HG03432 (cell line): ENCODE results near the gene DVL2.
A peak's percentile ranks its signal among the peaks of the same experiment; 100 is the strongest.

Experiments
- ATAC-seq: cut with Tn5 transposase; IDR thresholded peaks from one replicate; pipeline ENCODE4 v1.9.1; 2021; ENCODE audit warnings: mild to moderate bottlenecking, moderate library complexity; ENCODE audit not compliant: unreplicated experiment

DVL2 gene

GRCh38 chr17:7234083-7234951, at the start of gene DVL2:
Gene DVL2, minus strand, starts transcription at chr17:7234517. Its CDS starts 255 bp downstream, at chr17:7234262.
- ATAC-seq = peak; percentile 50

DNA sequence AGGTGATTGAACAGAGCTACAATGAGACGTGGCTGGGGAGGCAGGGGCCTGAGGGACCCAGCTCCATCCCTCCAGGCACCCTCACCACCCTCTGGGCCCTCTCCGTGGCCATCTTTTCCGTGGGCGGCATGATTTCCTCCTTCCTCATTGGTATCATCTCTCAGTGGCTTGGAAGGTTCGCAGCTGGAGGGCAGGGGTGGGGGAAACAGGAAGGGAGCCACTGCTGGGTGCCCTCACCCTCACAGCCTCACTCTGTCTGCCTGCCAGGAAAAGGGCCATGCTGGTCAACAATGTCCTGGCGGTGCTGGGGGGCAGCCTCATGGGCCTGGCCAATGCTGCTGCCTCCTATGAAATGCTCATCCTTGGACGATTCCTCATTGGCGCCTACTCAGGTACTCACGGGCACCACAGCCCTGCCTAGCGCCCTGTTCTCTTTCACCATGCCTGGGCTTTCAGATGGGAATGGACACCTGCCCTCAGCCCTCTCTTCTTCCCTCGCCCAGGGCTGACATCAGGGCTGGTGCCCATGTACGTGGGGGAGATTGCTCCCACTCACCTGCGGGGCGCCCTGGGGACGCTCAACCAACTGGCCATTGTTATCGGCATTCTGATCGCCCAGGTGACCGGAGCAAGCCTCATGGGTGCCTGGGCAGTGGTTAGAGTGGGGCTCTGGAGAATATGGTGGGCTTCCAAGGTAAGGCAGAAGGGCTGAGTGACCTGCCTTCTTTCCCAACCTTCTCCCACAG, 49.3 kb upstream of the DVL2 start:
- no peak for ATAC-seq

DNA sequence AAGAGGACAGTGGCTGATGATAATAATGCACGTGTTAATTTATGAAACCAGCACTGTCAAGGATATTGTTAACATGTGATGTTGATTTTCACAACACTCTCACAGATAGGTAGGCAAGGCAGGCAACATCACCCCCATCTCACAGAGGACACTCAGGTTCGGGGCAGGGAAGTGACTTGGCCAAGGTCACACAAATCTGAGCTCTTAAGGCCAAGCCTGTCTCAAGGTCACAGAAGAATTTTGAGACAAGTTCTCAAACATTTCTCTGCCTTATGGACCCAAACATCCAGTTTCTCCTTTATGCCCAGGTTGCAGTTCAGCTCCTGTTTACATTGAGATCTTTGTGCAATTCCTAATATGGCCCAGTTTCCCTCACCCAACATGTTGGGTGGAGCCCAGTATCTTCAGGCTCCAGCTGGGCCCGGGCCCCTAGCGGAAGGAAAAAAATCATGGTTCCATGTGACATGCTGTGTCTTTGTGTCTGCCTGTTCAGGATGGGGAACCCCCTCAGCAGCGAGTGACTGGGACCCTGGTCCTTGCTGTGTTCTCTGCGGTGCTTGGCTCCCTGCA, 48.5 kb upstream of the DVL2 start:
- no peak for ATAC-seq

DNA sequence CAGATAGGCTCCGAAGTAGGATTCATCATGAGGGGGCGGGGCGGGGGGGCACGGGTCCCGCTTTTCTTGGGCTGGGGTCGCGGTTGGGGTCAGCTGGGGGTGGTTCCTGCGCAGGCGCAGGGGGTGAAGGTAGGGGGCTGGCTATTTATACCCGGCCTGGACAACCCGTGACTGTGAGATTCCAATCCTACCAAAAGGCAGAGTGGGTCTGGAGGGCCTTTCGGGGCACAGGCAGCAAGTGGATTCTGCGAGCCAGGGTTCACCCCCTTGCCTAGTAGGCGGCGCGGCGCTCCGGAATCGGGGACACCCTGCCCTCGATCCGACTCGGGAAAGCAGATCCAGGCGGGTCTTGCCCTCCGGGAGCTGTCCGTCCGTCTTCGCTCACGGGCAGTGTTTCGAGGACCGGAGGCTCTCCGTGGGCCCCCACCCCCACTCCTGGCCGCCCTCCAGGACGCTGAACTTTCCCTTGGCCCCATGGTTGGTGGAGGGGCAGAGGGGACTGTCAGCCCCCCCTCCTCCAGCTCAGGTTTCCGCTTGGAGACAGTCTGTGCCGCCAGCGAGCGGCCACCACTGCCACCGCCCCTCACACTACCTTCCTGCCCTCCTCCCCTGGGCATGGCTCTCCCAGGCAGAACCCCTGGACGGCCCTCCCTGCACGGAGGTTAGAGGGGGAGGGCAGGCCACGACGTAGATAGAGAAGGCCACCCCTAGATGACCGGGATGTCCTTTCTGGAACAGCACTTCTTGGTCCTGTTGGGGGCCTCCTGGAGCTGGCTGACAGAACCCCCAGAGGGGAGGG, 47.8 kb upstream of the DVL2 start:
- no peak for ATAC-seq

GRCh38 chr17:7281074-7281952, 47.0 kb upstream of the DVL2 start, which contains the start of gene SLC2A4:
Gene SLC2A4, plus strand, starts transcription at chr17:7281718. Its CDS starts 217 bp downstream, at chr17:7281935.
- peak; percentile 74 for ATAC-seq

- ATAC-seq = peak; percentile 57
Measured at GRCh38 chr17:7280519-7281073, 46.3 kb upstream of the DVL2 start.

GRCh38 chr17:7279448-7279847, 45.1 kb upstream of the DVL2 start:
- ATAC-seq = no peak

DNA sequence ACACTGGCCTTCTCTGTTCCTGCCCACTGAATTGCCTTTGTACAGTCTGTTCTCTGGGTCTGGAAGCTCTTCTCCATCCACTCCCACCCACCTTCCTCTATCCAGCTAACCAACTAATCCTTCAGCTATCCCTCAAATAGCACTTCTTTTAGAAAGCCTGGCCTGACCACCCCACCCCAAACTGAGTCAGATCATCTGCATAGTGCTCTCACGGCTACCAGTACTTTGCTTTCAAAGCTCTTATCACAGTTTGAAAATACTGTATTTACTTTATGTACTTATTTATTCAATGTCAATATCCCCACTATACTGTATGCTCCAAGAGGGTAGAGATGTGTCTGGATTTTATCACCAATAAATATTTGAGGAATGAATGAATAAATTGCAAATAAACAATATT, 32.5 kb upstream of the DVL2 start:
- no peak for ATAC-seq

DNA sequence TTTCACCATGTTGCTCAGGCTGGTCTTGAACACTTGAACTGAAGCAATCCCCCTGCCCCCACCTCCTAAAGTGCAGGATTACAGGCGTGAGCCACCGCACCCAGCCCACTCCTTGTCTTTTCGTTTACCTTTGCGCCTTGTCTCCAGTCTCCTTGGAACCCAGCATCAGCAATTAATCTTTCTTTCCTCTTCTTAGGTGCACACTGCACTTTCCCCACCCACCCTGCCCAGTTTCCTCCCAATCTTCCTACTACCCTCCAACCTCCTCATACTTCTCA, 29.4 kb upstream of the DVL2 start:
- no peak for ATAC-seq

- no peak for ATAC-seq
Measured at GRCh38 chr17:7262935-7263800, 28.9 kb upstream of the DVL2 start.

DNA sequence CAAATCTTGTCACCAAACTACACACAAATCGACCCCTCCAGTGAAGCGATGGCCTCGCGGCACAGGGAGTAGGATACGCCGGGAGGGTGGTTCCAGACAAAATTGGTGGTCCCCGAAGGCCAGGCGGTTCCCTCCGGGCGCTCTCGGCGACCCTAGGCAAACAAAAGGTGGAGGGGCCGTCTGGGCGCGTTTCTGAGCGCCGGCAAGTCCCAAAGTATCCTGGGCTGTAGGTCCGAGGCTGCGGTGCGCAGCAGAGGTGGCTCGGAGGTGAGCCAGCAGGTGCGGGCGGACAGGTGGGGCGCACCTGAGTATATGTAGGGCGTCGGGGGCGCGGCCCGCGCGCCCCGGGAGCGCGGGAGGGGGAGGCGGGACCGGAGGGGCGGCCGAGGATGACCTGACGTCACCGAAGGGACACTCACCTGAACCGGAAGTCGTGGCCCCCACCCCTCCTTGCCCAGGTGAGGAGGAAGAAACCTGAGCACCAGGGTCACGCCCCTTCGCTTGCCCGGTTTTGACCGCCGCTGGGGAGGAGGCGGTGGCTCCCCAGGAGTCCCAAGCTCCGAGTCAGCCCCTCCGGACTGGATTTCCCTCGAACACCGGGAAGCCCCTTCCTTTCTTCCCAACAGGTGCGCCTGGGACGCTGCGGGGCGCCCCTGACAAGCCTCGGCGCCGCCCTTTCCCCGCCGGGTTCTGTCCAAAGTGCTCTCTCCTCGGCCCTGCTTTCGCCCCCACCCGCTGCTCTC, 28.0 kb upstream of the DVL2 start, which contains the start of gene CLDN7:
Gene CLDN7 (minus strand): TSS at position 287 of the 743 bp plus-strand sequence. CDS start 435 bp downstream, outside the sequence.
- no peak for ATAC-seq

GRCh38 chr17:7261379-7262191, 27.3 kb upstream of the DVL2 start:
- ATAC-seq = no peak

DNA sequence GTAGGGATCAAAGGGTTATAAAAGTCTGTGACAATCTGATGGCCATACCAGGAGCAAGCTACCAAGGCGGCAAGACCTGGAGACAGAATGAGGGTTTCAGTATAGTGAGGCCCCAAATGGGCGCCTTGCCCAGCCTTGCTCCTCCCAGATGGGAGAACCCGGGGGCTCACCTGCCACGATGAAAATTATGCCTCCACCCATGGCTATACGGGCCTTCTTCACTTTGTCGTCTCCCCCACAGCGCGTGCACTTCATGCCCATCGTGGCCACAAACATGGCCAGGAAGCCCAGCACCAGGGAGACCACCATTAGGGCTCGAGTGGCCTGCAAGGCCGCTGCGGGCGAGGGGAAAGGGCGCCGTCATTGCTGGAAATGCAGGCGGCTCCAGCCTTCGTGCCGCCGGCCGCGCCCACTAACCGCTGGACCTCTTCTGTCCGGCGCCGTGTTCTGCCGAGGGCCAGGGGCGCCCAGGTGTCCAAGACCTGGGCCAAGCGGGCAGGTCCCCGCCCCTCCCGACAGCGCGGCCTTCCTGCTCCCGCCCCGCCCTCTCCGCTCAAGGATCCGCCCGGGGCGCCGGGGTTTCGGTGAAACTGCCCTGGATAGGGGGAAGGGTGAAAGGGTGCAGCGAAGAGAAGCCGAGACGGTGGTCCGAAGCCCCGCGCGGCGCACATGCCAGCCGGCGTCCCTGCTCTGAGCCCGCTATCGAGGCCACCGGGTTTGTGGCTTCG, 26.5 kb upstream of the DVL2 start:
- ATAC-seq = no peak

DNA sequence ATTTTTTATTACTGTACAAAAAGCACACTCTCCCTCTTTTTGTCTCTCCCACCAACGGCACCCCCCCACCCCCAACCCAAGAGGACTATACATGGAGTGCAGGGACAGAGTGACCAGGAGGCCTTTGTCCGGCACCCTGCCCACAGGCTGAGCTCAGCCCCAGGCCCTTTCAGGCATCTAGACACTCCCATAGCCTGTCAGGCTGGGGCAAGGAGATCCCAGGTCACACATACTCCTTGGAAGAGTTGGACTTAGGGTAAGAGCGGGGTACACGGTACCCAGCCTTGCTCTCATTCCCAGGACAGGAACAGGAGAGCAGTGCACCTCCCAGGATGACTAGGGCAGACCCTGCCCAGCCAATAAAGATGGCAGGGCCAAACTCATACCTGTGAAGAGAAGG, 25.8 kb upstream of the DVL2 start:
- ATAC-seq = no peak

- ATAC-seq = no peak
Measured at GRCh38 chr17:7259555-7259889, 25.2 kb upstream of the DVL2 start.

DNA sequence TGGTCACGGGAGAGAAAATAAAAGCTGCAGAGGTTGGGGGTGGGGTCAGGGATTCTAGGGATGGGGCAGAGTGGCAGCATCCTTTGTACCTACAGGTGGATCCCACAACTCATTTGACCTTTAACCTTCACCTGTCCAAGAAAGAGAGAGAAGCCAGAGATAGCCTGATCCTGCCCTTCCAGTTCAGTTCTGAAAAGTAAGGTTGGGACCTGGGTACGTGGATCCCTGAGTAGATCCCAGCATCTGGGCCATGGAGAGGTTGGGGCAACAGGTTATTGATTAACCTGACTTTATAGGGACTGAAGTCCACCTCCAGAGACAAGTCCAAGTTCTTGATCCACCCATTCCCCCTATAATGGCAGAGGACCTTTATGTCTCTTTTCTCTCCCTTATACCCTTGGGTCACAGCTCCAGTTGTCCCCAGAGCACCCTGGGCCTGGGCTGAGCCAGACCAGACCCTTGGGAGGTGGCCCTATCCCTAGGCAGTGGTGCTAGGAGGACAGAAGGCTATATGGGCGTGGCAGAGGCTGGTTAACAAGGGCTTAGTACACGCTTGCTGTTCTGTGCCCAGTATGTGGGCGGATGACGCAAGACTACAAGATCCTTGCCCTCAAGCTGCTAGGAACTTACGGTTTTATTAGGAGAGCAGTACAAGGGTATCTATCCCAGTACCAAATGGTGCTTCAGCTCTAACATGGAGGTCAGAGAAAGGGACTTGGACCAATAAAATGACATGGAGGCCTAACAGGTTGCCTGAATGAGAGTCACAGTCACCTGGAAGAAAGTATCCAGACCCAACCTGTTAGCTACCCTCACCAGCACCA, 24.6 kb upstream of the DVL2 start:
- ATAC-seq = no peak
